HCT116 (cell line): ENCODE data around the gene SPON1. TPM values are rescaled to one million over a fixed set of nuclear protein-coding genes. Genes with fewer than 3 reads are reported as not detected.

Source experiments
- ATAC-seq: fragments of 200-7000 bp; cut with Tn5 transposase; 2 replicates; pipeline ENCODE4 v1.9.1; 2020; ENCODE audit warnings: mild to moderate bottlenecking, moderate library complexity
- BruUV-seq: library from RNA; stranded (reverse); fragments of 400-500 nt; replicated peaks from 2 replicates; lab custom pipeline; 2021; lab: Mats Ljungman, UMichigan
- CTCF ChIA-PET: fragments of 300-600 bp; sonication (Branson Sonifier 250); formaldehyde crosslinking; loops from one replicate; lab custom pipeline; 2021; ENCODE audit warnings: antibody characterized with exemption; lab: Charles Lee
- POLR2A ChIA-PET: fragments of 300-600, 350-600 bp; sonication (Branson Sonifier 250); formaldehyde crosslinking; loops from one replicate; lab custom pipeline; 2021; ENCODE audit warnings: antibody characterized with exemption; lab: Charles Lee
- RAD21 ChIA-PET, 2 experiments: fragments of 300-600 bp; sonication (Branson Sonifier 250); formaldehyde crosslinking; loops; one replicate each; lab custom pipeline; 2023; ENCODE audit warnings: low total read pairs in 2 of 2; ENCODE audit not compliant: uncharacterized antibody in 2 of 2, unreplicated experiment in 2 of 2, low non-redundant PET in 1 of 2; lab: Charles Lee
- DNase-seq: peaks from one replicate; pipeline ENCODE4 v3.0.0-alpha.2; 2010; ENCODE audit warnings: low read depth, low spot score
- H2AFZ ChIP-seq: fragments of 200-600 bp; shearing (Covaris generic), sonication (generic); 2 replicates; pipeline ENCODE4 v1.6.1; 2017; ENCODE audit warnings: low read depth, mixed run types, mixed read lengths, antibody characterized with exemption, low read length; ENCODE audit not compliant: poor library complexity, severe bottlenecking
- H3K27ac ChIP-seq: 2 replicates; pipeline ENCODE4 v1.5.1; 2012; ENCODE audit warnings: low read depth, low read length
- H3K27me3 ChIP-seq: fragments of 200-600 bp; sonication (generic); 2 replicates; pipeline ENCODE4 v1.6.1; 2016; ENCODE audit warnings: mixed run types, low read length, mixed read lengths; ENCODE audit not compliant: insufficient read depth
- H3K36me3 ChIP-seq, 2 experiments: fragments of 200-500 bp in 1 of 2; fragments of 200-600 bp in 1 of 2; sonication (Bioruptor generic) in 1 of 2; sonication (generic) in 1 of 2; 2 replicates each; pipeline versions ENCODE4 v1.5.1 to v1.6.1; 2014 to 2016; ENCODE audit warnings: low read length in 2 of 2, inconsistent platforms in 1 of 2, mixed read lengths in 1 of 2, mixed run types in 1 of 2; ENCODE audit not compliant: insufficient read depth in 2 of 2, control insufficient read depth in 1 of 2
- H3K4me1 ChIP-seq, 2 experiments: fragments of 200-600 bp in 1 of 2; sonication (generic) in 1 of 2; 2 replicates each; pipeline versions ENCODE4 v1.5.1 to v1.6.1; 2012 to 2017; ENCODE audit warnings: low read length in 2 of 2, inconsistent platforms in 1 of 2, mild to moderate bottlenecking in 1 of 2, mixed read lengths in 1 of 2, mixed run types in 1 of 2, moderate library complexity in 1 of 2; ENCODE audit not compliant: insufficient read depth in 2 of 2, control insufficient read depth in 1 of 2
- H3K4me2 ChIP-seq: fragments of 200-600 bp; sonication (generic); 2 replicates; pipeline ENCODE4 v1.6.1; 2017; ENCODE audit warnings: mixed run types, low read length, mixed read lengths
- H3K4me3 ChIP-seq, 2 experiments: fragments of 200-600 bp in 1 of 2; sonication (generic) in 1 of 2; replicated peaks in 1 of 2; 2 replicates each; pipeline ENCODE4 v1.5.1; 2011 to 2016; ENCODE audit warnings: low read length in 2 of 2, control low read depth in 1 of 2, low read depth in 1 of 2, mild to moderate bottlenecking in 1 of 2, mixed read lengths in 1 of 2, mixed run types in 1 of 2
- H3K79me2 ChIP-seq: fragments of 200-600 bp; sonication (generic); 2 replicates; pipeline ENCODE4 v1.6.1; 2017; ENCODE audit warnings: mild to moderate bottlenecking, mixed run types, low read length, moderate library complexity, mixed read lengths; ENCODE audit not compliant: insufficient read depth
- H3K9ac ChIP-seq: fragments of 200-600 bp; sonication (generic); 2 replicates; pipeline ENCODE4 v1.6.1; 2016; ENCODE audit warnings: low read length, mixed read lengths
- H3K9me2 ChIP-seq: fragments of 200-600 bp; sonication (generic), shearing (Covaris generic); 2 replicates; pipeline ENCODE4 v1.6.1; 2017; ENCODE audit warnings: mixed run types, mild to moderate bottlenecking, moderate library complexity; ENCODE audit not compliant: insufficient read depth
- H3K9me3 ChIP-seq, 2 experiments: fragments of 200-500 bp in 1 of 2; fragments of 200-600 bp in 1 of 2; sonication (Bioruptor generic) in 1 of 2; sonication (generic) in 1 of 2; 2 replicates each; pipeline ENCODE4 v1.6.1; 2014 to 2017; ENCODE audit warnings: low read length in 2 of 2, mixed read lengths in 2 of 2, inconsistent platforms in 1 of 2, low read depth in 1 of 2, mild to moderate bottlenecking in 1 of 2, mixed run types in 1 of 2, moderate library complexity in 1 of 2; ENCODE audit not compliant: control insufficient read depth in 1 of 2, insufficient read depth in 1 of 2
- H4K20me1 ChIP-seq: fragments of 200-600 bp; sonication (generic), shearing (Covaris generic); 2 replicates; pipeline ENCODE4 v1.6.1; 2017; ENCODE audit warnings: mixed run types, mild to moderate bottlenecking, moderate library complexity; ENCODE audit not compliant: insufficient read depth
- CBX3 ChIP-seq: IDR thresholded peaks from 2 replicates; pipeline ENCODE4 v1.6.1; 2012; ENCODE audit warnings: low read depth
- EGR1 ChIP-seq: IDR thresholded peaks from 2 replicates; pipeline ENCODE4 v1.6.1; 2012; ENCODE audit warnings: low read depth
- POLR2A ChIP-seq: IDR thresholded peaks from 2 replicates; pipeline ENCODE4 v1.7.0; 2011; ENCODE audit warnings: borderline replicate concordance; ENCODE audit not compliant: insufficient read depth, insufficient read length; ENCODE audit errors: extremely low read depth
- RAD21 ChIP-seq: IDR thresholded peaks from 2 replicates; pipeline ENCODE4 v1.6.1; 2012; ENCODE audit warnings: low read depth, mild to moderate bottlenecking
- intact Hi-C: fragments of 100-400 bp; cut with micrococcal nuclease; formaldehyde crosslinking; loops from 2 replicates; pipeline ENCODE4 v1.10.0; 2022
- total RNA-seq: library from RNA; stranded (reverse); gene quantifications from one replicate; pipeline ENCODE4 v1.2.1, GENCODE V29; 2021; ENCODE audit not compliant: unreplicated experiment
- TF ChIP-seq, protein P1 (sequence below), 3 experiments: fragments of 200-600 bp in 1 of 3; sonication (generic) in 1 of 3; IDR thresholded peaks in 2 of 3; conservative IDR thresholded peaks in 1 of 3; 2 replicates each; pipeline ENCODE4 v1.5.1; 2012 to 2017; ENCODE audit warnings: low read depth in 2 of 3, low read length in 2 of 3, antibody characterized with exemption in 1 of 3, borderline replicate concordance in 1 of 3, control low read depth in 1 of 3, mild to moderate bottlenecking in 1 of 3, mixed read lengths in 1 of 3, mixed run types in 1 of 3, moderate library complexity in 1 of 3; ENCODE audit not compliant: insufficient read depth in 1 of 3

Gene SPON1
- total RNA-seq, 1 experiment from 2014 or later: 0.17 TPM

DNA sequence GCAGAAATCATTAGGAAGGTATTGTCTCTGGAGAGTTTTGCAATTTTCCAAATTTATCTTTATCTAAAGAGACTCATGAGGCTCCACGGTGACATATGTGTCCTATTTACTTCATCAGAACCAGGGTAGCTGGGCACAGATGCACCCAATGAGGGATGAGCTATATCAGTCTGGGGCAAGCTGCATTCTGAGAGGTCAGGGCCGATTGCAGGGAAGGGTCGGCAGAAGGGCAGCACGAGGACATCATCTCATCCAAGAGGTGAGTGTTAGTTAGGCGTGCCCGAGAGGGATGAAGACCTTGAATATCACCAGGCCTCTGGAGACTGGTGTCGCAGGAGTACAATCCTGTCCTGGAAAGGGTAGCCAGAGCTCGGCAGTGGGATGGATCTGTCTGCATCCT, 41.0 kb upstream of the SPON1 start:
- RAD21 ChIA-PET: no interaction called here
- Histone ChIP-seq H3K9ac (no peak overlapping the region), H3K79me2 (no peaks in the 10 kb centered on the region), H3K9me2 (no peaks in the 10 kb centered on the region), H3K4me3 (no peak overlapping the region), H3K27ac (no peak overlapping the region), H3K27me3 (no peaks in the 10 kb centered on the region), H3K4me1 (peaks cover 12 to 29% of the 10 kb centered on the region in 2 experiments), H3K36me3 (no peaks in the 10 kb centered on the region), H4K20me1 (no peaks in the 10 kb centered on the region), H3K9me3 (no peaks in the 10 kb centered on the region), H3K4me2 (no peak overlapping the region), H2AFZ (no peak overlapping the region)
- BruUV-seq: no TSS peak
- DNase-seq (no peak), ATAC-seq (no peak)
- no peak for TF ChIP-seq POLR2A
- CTCF ChIA-PET: no interaction called here
- intact Hi-C loops: loop anchor here (5.0 kb wide), 1 partner anchor 49 kb away; no protein-coding TSS in a partner anchor
- POLR2A ChIA-PET: no interaction called here

GRCh38 chr11:13923182-13923581, 39.3 kb upstream of the SPON1 start:
- ChIA-PET POLR2A (no interaction called here), CTCF (interaction anchor here (0.9 kb wide), 1 partner anchor 15 kb away, joined by 3 read pairs; no protein-coding TSS in a partner anchor), RAD21 (no interaction called here)
- no TSS peak for BruUV-seq
- Histone ChIP-seq H3K4me2 (peak overlapping the region; percentile 70), H3K36me3 (no peaks in the 10 kb centered on the region), H4K20me1 (no peaks in the 10 kb centered on the region), H3K79me2 (no peaks in the 10 kb centered on the region), H3K9ac (no peak overlapping the region), H3K9me2 (no peaks in the 10 kb centered on the region), H2AFZ (peak overlapping the region; percentile 87), H3K4me3 (peak overlapping the region in 1 of 2 experiments; percentile 27; a peak in 1 of 4 replicates), H3K9me3 (no peaks in the 10 kb centered on the region), H3K4me1 (peaks cover 12 to 29% of the 10 kb centered on the region in 2 experiments), H3K27me3 (no peaks in the 10 kb centered on the region), H3K27ac (peak overlapping the region; percentile 10; the same call in 1 of the 2 replicates)
- intact Hi-C loops: loop anchor here (5.0 kb wide), 1 partner anchor 51 kb away; no protein-coding TSS in a partner anchor
- no peak for TF ChIP-seq CBX3
- TF ChIP-seq, protein P1, sequence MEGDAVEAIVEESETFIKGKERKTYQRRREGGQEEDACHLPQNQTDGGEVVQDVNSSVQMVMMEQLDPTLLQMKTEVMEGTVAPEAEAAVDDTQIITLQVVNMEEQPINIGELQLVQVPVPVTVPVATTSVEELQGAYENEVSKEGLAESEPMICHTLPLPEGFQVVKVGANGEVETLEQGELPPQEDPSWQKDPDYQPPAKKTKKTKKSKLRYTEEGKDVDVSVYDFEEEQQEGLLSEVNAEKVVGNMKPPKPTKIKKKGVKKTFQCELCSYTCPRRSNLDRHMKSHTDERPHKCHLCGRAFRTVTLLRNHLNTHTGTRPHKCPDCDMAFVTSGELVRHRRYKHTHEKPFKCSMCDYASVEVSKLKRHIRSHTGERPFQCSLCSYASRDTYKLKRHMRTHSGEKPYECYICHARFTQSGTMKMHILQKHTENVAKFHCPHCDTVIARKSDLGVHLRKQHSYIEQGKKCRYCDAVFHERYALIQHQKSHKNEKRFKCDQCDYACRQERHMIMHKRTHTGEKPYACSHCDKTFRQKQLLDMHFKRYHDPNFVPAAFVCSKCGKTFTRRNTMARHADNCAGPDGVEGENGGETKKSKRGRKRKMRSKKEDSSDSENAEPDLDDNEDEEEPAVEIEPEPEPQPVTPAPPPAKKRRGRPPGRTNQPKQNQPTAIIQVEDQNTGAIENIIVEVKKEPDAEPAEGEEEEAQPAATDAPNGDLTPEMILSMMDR (IDR thresholded peaks at IDR 0.05 in 2 of 3, conservative IDR thresholded peaks at IDR 0.05 in 1 of 3; ENCODE audit: borderline replicate concordance in 1 of 3, insufficient read depth in 1 of 3, low read depth in 2 of 3, low read length in 2 of 3): peak in 2 of 3 experiments; percentile 44 to 45; a peak in 3 of 6 replicates
- TF ChIP-seq RAD21: peak; percentile 22; the same call in 1 of the 2 replicates
- no peak for TF ChIP-seq EGR1
- peak; percentile 86 for ATAC-seq
- DNase-seq: peak; percentile 36
